ENCODE data around the gene SLC35B1.

GRCh38 chr17:49707608-49708514 is at the start of gene SLC35B1:
- TF ChIP-seq CTCF (IDR thresholded peaks at IDR 0.05; ENCODE audit: insufficient read depth, low read length) (peak; percentile 99), SPI1 (IDR thresholded peaks at IDR 0.05; ENCODE audit: borderline replicate concordance, low read depth) (no peak; the same call in 1 of the 2 replicates), REST (IDR thresholded peaks at IDR 0.05; ENCODE audit: insufficient replicate concordance, low read depth) (peak; percentile 78)

Measured in HL-60 (cell line).